Skeletal muscle satellite cell (primary cell): ENCODE measurements around the gene A2M.

Experiments
- H3K27me3 ChIP-seq: 2 replicates; pipeline ENCODE4 v1.7.0; 2013; ENCODE audit warnings: low read length; ENCODE audit not compliant: control insufficient read depth, insufficient read depth
- H3K36me3 ChIP-seq: 2 replicates; pipeline ENCODE4 v1.7.0; 2013; ENCODE audit warnings: mild to moderate bottlenecking, control low read depth, low read length; ENCODE audit not compliant: insufficient read depth
- H3K4me1 ChIP-seq: 2 replicates; pipeline ENCODE4 v1.7.0; 2013; ENCODE audit warnings: low read length; ENCODE audit not compliant: control insufficient read depth, insufficient read depth
- H3K4me2 ChIP-seq: 2 replicates; pipeline ENCODE4 v1.7.0; 2013; ENCODE audit warnings: mild to moderate bottlenecking, low read length
- H3K4me3 ChIP-seq: 2 replicates; pipeline ENCODE4 v1.7.0; 2013; ENCODE audit warnings: low read length
- H3K9ac ChIP-seq: 2 replicates; pipeline ENCODE4 v1.7.0; 2013; ENCODE audit warnings: mild to moderate bottlenecking, low read depth, low read length, moderate library complexity
- H3K9me3 ChIP-seq: replicated peaks from 2 replicates; pipeline ENCODE4 v1.7.0; 2013; ENCODE audit warnings: mild to moderate bottlenecking, control low read depth, low read length

Gene A2M

DNA sequence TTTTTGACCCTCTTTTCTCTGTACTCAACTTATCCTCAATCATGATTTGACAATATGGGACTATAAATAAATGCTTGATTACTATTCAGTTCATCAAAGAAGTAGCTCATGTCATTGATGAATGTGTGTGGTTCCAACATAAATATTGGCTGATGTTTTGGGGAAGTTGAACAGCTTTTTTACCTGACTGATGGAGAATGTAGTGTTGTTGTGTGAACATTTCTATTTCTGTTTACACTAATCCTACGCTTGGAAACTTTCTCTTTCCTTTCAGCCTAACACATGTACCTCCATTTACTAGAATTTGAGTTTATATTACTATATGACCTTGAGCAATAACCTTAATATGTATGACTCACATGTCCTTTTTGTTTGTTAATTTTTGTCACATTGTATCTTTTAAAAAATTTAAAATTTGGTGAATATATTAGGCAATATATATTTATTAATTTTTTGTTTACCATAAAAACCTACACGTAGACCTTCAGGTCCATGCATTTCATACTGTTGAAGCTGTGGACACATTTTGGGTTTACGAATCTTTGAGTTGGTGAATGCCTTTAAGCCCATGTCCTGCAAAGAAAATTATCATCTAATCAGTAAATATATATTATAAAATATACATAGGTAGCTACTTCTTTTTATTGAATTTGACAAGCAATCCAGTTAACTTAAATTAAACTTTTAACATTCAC is 21.1 kb downstream of the A2M start:
- H3K4me2 ChIP-seq: no peak overlapping the region
- H3K4me3 ChIP-seq: no peak overlapping the region
- no peak overlapping the region for H3K9ac ChIP-seq

DNA sequence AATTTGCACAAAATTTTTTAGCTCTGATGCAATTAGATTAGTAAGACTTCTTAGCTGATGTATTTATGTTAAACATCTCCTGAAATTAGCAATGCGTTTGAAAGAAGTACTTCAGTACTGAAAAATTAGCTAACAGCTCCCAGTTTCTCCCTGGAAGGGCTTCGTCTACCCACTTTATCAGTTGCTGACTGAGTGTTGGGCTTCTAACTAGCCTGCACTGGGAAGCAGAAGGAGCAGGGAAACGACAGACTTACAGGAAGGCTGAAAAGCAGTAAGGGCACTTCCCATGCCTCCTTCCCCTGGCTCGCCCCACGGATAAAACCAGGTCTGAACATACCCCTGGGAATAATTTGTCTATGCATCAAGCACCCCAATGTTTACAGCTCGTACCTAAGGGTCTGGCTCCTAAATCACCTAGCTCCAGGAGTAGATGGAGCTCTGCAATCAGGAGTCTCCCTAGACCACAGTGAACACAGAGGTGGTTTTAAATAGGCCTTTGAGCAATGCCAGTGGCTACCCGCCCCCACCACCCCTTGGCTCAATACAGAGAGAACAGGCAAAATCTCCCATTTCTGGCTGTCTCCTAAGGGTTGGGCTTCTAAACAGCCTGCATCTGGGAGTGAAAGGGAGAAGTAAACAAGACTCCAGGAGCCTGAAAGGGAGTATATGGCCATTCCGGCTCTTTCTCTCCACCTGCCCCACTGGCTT is 23.7 kb downstream of the A2M start:
- Histone ChIP-seq H3K4me1 (no peaks in the 10 kb centered on the region), H3K36me3 (no peaks in the 10 kb centered on the region), H3K9ac (no peak overlapping the region), H3K4me3 (no peak overlapping the region), H3K27me3 (no peaks in the 10 kb centered on the region), H3K4me2 (no peak overlapping the region), H3K9me3 (no peaks in the 10 kb centered on the region)

More for the DNA sequence above, 21.1 kb downstream of the A2M start:
- Histone ChIP-seq H3K36me3 (no peaks in the 10 kb centered on the region), H3K9me3 (no peaks in the 10 kb centered on the region), H3K27me3 (no peaks in the 10 kb centered on the region), H3K4me1 (no peaks in the 10 kb centered on the region)

DNA sequence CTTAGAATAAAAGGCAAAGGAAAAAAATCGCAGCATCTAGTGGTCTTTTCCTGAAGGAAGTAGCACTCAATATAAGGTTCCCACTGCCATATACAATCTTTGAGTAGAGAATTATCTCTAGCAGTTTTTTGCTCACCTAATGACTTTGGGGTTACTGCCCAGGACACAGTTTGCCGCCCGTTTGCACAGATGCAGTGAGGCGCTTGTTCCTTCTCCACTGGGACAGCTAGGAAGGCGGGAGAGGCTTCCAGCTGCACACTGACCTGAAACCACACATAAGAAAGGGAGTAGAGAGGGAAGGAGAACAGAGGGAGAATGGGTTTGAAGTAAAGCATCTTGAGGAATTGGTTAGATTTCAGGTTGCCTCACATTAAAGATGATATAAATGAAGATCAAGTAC is 25.5 kb downstream of the A2M start:
- Histone ChIP-seq H3K4me3 (no peak overlapping the region), H3K27me3 (no peaks in the 10 kb centered on the region), H3K36me3 (no peaks in the 10 kb centered on the region), H3K9me3 (no peaks in the 10 kb centered on the region), H3K9ac (no peak overlapping the region), H3K4me2 (no peak overlapping the region), H3K4me1 (no peaks in the 10 kb centered on the region)

DNA sequence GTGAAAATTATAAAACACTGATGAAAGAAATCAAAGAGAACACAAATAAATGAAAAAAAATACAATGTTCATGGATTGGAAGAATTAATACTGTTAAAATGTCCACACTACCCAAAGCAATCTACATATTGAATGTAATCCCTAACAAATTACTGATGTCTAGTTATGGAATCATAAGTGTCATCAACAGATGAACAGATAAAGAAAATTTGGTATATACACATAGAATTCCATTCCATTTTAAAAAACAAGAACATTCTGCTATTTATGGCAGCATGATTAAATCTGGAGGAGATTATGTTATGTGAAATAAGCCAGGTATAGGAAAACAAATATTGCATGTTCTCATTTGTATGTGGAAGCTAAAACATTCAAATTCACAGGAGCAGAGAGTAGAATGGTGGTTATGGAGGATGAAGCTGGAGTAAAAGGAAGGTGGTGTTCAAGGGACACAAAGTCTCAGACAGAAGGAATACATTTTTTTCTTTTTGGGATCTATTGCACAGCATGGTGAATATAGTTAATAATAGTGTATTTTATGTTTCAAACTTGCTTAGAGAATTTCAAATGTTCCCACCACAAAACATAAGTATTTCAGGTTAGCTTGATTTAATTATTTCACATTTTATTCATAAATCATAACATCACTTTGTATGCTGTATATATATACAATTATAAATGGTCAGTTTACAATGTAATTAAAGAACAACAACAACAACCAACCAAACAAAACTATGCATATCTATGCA is 28.5 kb downstream of the A2M start:
- Histone ChIP-seq H3K27me3 (no peaks in the 10 kb centered on the region), H3K4me1 (no peaks in the 10 kb centered on the region), H3K36me3 (no peaks in the 10 kb centered on the region), H3K4me2 (no peak overlapping the region), H3K9ac (no peak overlapping the region), H3K4me3 (no peak overlapping the region), H3K9me3 (no peaks in the 10 kb centered on the region)

DNA sequence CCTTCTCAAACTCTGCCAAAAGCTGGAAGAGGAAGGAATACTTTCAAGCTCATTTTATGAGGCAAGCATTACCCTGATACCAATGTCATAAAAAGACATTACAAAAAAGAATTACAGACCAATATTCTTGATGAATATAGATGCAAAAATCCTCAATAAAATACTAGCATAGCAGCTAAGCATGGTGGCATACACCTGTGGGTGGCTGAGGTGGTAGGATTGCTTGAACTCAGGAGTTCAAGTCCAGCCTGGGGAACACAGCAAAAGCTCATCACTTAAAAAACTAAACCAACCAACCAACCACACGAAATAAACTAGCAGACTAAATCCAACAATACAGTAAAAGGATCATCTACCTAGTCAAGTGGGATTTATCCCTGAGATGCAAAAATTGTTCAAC is 29.6 kb downstream of the A2M start:
- no peaks in the 10 kb centered on the region for H3K36me3 ChIP-seq

DNA sequence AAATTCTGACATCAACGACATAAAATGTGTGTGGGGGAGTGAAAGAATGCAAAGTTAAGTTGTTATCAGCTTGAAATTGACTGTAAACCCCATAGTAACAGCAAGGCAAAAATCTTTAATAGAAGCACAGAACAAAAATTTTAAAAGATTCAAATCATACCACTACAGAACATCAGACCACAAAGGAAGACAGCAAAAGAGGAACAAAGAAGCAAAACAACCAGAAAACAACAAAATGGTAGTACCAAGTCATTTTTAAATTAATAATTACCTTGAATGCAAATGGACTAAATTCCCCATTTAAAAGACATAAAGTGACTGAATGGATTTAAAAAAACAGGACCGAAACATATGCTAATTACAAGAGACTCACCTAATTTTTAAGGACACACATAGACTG is 31.3 kb downstream of the A2M start:
- H3K4me2 ChIP-seq: no peak overlapping the region
- H3K4me1 ChIP-seq: no peaks in the 10 kb centered on the region
- no peak overlapping the region for H3K4me3 ChIP-seq
- H3K36me3 ChIP-seq: no peaks in the 10 kb centered on the region
- no peak overlapping the region for H3K9ac ChIP-seq
- no peaks in the 10 kb centered on the region for H3K9me3 ChIP-seq
- H3K27me3 ChIP-seq: no peaks in the 10 kb centered on the region

More for the DNA sequence above, 29.6 kb downstream of the A2M start:
- Histone ChIP-seq H3K4me3 (no peak overlapping the region), H3K9ac (no peak overlapping the region), H3K4me2 (no peak overlapping the region), H3K9me3 (no peaks in the 10 kb centered on the region), H3K27me3 (no peaks in the 10 kb centered on the region), H3K4me1 (no peaks in the 10 kb centered on the region)

DNA sequence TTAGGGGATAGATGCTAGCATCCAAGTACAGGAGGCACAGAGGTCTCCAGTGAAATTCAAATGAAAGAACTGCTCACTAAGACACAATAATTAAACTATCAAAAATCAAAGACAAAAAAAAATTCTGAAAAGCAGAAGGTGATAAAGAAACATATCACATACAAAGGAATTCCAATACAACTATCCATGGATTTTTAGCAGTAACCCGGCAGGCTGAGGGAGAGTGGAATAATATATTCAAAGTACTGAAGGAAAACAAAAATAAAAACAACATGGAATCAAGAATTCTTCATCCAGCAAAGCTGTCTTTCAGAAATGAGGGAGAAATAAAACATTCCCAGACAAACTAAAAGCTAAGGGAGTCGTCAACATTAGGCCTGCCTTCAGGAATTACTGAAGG is 31.9 kb downstream of the A2M start:
- Histone ChIP-seq H3K4me1 (no peaks in the 10 kb centered on the region), H3K36me3 (no peaks in the 10 kb centered on the region), H3K27me3 (no peaks in the 10 kb centered on the region), H3K9me3 (no peaks in the 10 kb centered on the region), H3K4me2 (no peak overlapping the region), H3K9ac (no peak overlapping the region), H3K4me3 (no peak overlapping the region)

DNA sequence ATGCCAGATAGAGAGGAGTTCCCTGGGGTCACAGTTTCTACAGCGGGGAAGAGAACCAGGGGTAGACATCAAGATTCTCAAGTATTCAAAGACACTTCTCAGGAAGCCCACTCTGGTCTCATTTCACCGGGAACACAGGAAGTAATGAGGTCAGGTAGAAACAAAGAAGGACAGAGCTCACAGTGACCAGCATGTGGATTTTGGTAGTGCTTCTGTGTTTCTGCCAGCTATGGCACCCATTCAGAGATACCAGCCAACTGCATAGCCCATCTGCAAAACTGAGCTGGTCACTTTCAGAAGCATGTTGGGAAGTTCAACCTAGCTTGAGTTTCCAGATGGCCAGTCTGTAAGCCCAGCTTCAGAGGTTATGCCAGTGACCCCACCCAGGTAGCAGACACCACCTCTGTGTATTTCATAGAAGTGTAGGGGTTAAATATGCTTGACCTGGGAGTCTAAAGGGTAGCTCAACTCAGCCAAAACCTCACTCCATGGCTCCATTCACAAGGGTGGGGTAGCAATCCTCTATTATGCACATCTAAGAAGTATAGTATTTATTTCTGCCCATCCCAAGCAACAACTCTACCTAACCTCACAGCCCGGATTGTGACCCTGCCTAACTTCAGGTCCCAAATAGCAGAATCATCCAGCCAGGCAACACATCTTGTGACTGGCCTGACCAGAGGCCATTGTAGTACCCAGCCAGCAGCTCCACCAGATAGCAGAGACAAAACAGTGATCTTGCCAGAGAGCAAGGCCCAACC is 33.9 kb downstream of the A2M start:
- Histone ChIP-seq H3K9me3 (no peaks in the 10 kb centered on the region), H3K27me3 (no peaks in the 10 kb centered on the region), H3K4me2 (no peak overlapping the region), H3K36me3 (no peaks in the 10 kb centered on the region), H3K4me1 (no peaks in the 10 kb centered on the region), H3K4me3 (no peak overlapping the region), H3K9ac (no peak overlapping the region)

DNA sequence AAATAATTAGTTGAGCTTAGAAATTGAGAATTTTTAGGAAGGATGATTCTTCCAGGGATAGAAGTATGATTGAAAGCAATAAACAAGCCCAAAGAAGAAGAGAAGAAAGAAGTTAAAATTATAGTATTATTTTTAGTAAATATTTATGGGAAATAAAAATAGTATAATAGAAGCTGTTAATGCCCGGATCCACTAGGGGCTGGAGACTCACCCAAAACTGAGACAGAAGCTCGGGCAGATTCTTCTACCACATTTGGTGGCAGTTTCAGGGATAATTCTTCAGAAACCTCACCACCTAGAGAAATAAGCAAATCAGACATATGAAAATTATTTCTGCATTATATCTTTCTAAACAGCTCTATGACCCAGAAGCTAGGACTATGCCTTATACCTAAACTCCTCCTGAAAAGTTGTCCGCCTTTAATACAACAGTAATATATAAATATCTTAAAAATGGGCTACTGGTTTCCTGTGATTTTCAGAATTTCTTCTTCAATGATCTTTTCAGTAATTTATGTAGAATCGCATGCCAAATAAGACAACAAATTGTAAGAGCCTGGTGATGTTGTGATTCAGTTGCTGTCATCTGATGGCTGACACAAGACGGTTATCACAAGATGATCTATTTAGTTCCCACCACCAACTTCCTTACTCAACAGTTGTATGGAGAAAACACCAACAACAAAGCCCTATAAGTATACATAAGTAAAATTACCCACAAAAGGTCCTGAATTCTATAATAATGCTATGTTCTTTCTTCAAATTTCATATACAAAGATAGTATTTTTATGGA is 35.6 kb downstream of the A2M start:
- no peaks in the 10 kb centered on the region for H3K4me1 ChIP-seq
- H3K27me3 ChIP-seq: no peaks in the 10 kb centered on the region
- no peak overlapping the region for H3K4me3 ChIP-seq
- H3K9me3 ChIP-seq: no peaks in the 10 kb centered on the region
- H3K36me3 ChIP-seq: no peaks in the 10 kb centered on the region
- no peak overlapping the region for H3K4me2 ChIP-seq
- H3K9ac ChIP-seq: no peak overlapping the region

DNA sequence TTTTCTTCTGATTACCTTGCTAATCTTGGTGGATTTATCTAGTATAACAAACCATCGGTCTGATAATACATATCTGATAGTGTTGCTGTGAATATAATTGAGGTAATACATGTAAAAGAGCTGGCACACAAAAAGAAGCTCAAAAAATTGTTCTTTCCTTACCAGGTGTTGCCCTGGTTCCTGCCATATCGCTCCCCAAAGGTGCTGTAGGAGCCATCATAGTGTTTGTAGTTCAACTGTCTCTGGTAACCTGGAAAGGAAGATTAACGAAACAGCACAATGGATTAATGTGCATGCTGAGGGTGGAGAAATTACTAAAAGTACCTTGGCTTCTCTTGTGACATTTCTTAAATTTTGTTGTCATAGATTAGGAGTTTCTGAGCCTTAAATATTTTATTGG is 36.6 kb downstream of the A2M start:
- no peaks in the 10 kb centered on the region for H3K4me1 ChIP-seq
- H3K4me3 ChIP-seq: no peak overlapping the region
- no peak overlapping the region for H3K9ac ChIP-seq
- no peaks in the 10 kb centered on the region for H3K36me3 ChIP-seq
- no peaks in the 10 kb centered on the region for H3K9me3 ChIP-seq
- H3K4me2 ChIP-seq: no peak overlapping the region
- no peaks in the 10 kb centered on the region for H3K27me3 ChIP-seq
